HG03280 (cell line): ENCODE results near the gene OGDH.
"Not testable (repeated sequence)": the region's sequence is repeated elsewhere in the genome, so short reads cannot be mapped to it uniquely, and the experiment has no call there.

Experiments
- ATAC-seq: cut with Tn5 transposase; IDR thresholded peaks from one replicate; pipeline ENCODE4 v1.9.1; 2021; ENCODE audit warnings: mild to moderate bottlenecking, moderate library complexity; ENCODE audit not compliant: unreplicated experiment

Gene OGDH

GRCh38 chr7:44665531-44666213 is 59.2 kb downstream of the OGDH start:
- ATAC-seq: no peak

GRCh38 chr7:44666566-44666965 is 60.1 kb downstream of the OGDH start:
- no peak for ATAC-seq

GRCh38 chr7:44667190-44667589 is 60.8 kb downstream of the OGDH start:
- ATAC-seq: no peak

GRCh38 chr7:44671069-44671468 is 64.6 kb downstream of the OGDH start:
- no peak for ATAC-seq

GRCh38 chr7:44673324-44673723 is 66.9 kb downstream of the OGDH start:
- ATAC-seq: no peak

- no peak for ATAC-seq
Measured at GRCh38 chr7:44673771-44674170, 67.3 kb downstream of the OGDH start.

- ATAC-seq: no peak
Measured at GRCh38 chr7:44674381-44674780, 68.0 kb downstream of the OGDH start.

- ATAC-seq: no peak
Measured at GRCh38 chr7:44676776-44677175, 70.3 kb downstream of the OGDH start.

GRCh38 chr7:44678101-44678470 is 71.7 kb downstream of the OGDH start:
- no peak for ATAC-seq

GRCh38 chr7:44678471-44679179 is 72.2 kb downstream of the OGDH start:
- ATAC-seq: no peak

- ATAC-seq: no peak
Measured at GRCh38 chr7:44681645-44682044, 75.2 kb downstream of the OGDH start.

GRCh38 chr7:44685723-44686122 is 79.3 kb downstream of the OGDH start:
- ATAC-seq: no peak

- ATAC-seq: no peak
Measured at GRCh38 chr7:44689427-44689826, 83.0 kb downstream of the OGDH start.

GRCh38 chr7:44693641-44694313 is 87.3 kb downstream of the OGDH start:
- ATAC-seq: no peak

- no peak for ATAC-seq
Measured at GRCh38 chr7:44694326-44694725, 87.9 kb downstream of the OGDH start.

- ATAC-seq: no peak
Measured at GRCh38 chr7:44694766-44695165, 88.3 kb downstream of the OGDH start.

- ATAC-seq: no peak
Measured at GRCh38 chr7:44695756-44696155, 89.3 kb downstream of the OGDH start.

GRCh38 chr7:44696728-44697127 is 90.3 kb downstream of the OGDH start:
- no peak for ATAC-seq

- ATAC-seq: no peak
Measured at GRCh38 chr7:44697136-44698045, 91.0 kb downstream of the OGDH start.

GRCh38 chr7:44698046-44698580 is 91.7 kb downstream of the OGDH start:
- no peak for ATAC-seq

GRCh38 chr7:44699598-44699997 is 93.2 kb downstream of the OGDH start:
- ATAC-seq: not testable (repeated sequence)
